Ovary (tissue), 3 donors: ENCODE measurements around the gene CARD9.

Experiments used
- CTCF ChIP-seq, 3 donors: fragments of 450-650 bp in 2 of 3; fragments of 200-600 bp in 1 of 3; IDR thresholded peaks; one replicate each; pipeline versions ENCODE4 v1.5.1 to v1.8.0; 2016 to 2022; ENCODE audit warnings: antibody characterized with exemption in 3 of 3, mild to moderate bottlenecking in 1 of 3
- POLR2A ChIP-seq: fragments of 450-650 bp; IDR thresholded peaks from one replicate; pipeline ENCODE4 v1.6.1; 2017; ENCODE audit warnings: antibody characterized with exemption, mild to moderate bottlenecking, moderate library complexity
- donor health status: DM: no; HTN: no; CAD: no.

DNA sequence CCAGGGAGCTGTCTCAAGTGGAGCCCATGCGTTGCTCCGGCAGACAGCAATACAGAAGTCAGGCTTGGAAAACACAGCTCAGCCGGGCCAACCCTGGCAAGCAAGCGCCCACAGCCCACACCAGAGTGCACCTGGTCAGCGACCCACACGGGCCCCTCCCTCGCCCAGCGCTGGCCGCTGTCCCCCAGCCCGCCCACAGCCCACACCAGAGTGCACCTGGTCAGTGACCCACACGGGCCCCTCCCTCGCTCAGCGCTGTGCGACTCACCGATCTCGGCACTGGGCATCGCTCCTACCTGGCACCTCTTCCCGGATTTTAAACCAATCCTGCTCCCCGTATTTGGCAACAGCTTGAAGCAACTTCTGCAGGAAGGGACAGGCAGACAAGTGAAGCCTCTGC lies 13.7 kb upstream of the CARD9 start:
- TF ChIP-seq CTCF (IDR thresholded peaks at IDR 0.05) (no peak), POLR2A (no peak)
